ENCODE measurements around the gene PCDHA6.
"Not testable (repeated sequence)": the region's sequence is repeated elsewhere in the genome, so short reads cannot be mapped to it uniquely, and the experiment has no call there.

DNA sequence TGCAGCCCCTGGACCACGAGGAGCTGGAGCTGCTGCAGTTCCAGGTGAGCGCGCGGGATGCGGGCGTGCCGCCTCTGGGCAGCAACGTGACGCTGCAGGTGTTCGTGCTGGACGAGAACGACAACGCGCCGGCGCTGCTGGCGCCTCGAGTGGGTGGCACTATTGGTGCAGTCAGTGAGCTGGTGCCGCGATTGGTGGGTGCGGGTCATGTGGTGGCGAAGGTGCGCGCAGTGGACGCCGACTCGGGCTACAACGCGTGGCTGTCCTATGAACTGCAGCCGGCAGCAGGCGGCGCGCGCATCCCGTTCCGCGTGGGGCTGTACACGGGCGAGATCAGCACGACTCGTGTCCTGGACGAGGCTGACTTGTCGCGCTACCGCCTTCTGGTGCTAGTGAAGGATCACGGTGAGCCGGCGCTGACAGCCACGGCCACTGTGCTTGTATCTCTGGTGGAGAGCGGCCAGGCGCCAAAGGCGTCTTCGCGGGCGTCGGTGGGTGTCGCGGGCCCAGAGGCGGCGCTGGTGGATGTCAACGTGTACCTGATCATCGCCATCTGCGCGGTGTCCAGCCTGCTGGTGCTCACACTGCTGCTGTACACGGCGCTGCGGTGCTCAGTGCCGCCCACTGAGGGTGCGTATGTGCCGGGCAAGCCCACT lies 39.8 kb upstream of the PCDHA6 start:
- TF ChIP-seq, protein P1, sequence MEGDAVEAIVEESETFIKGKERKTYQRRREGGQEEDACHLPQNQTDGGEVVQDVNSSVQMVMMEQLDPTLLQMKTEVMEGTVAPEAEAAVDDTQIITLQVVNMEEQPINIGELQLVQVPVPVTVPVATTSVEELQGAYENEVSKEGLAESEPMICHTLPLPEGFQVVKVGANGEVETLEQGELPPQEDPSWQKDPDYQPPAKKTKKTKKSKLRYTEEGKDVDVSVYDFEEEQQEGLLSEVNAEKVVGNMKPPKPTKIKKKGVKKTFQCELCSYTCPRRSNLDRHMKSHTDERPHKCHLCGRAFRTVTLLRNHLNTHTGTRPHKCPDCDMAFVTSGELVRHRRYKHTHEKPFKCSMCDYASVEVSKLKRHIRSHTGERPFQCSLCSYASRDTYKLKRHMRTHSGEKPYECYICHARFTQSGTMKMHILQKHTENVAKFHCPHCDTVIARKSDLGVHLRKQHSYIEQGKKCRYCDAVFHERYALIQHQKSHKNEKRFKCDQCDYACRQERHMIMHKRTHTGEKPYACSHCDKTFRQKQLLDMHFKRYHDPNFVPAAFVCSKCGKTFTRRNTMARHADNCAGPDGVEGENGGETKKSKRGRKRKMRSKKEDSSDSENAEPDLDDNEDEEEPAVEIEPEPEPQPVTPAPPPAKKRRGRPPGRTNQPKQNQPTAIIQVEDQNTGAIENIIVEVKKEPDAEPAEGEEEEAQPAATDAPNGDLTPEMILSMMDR (conservative IDR thresholded peaks at IDR 0.05; ENCODE audit: low read depth in 2 of 2), result not testable (repeated sequence)
- not testable (repeated sequence) for TF ChIP-seq POLR2AphosphoS5 (IDR thresholded peaks at IDR 0.05; ENCODE audit: low read depth); EZH2 (IDR thresholded peaks at IDR 0.05; ENCODE audit: low read depth, unreplicated experiment); CREB1 (CRISPR knock-in tag; IDR thresholded peaks at IDR 0.05; ENCODE audit: low read depth)

Measured in GM23338 (cell line).